H1 (cell line): ENCODE measurements around the gene UBE2D3. TPM values are rescaled to one million over a fixed set of nuclear protein-coding genes. Genes with fewer than 3 reads are reported as not detected.
"Not testable (repeated sequence)": the region's sequence is repeated elsewhere in the genome, so short reads cannot be mapped to it uniquely, and the experiment has no call there.

ENCODE experiments used
- CTCF ChIA-PET: fragments of 300-600 bp; sonication (Branson Sonifier 250); formaldehyde crosslinking; loops from one replicate; lab custom pipeline; 2021; ENCODE audit not compliant: partially characterized antibody; lab: Charles Lee
- POLR2A ChIA-PET: fragments of 300-600 bp; sonication (Branson Sonifier 250); formaldehyde crosslinking; loops from one replicate; lab custom pipeline; 2021; ENCODE audit warnings: inconsistent platforms; ENCODE audit not compliant: partially characterized antibody; lab: Charles Lee
- DNase-seq, 2 experiments: peaks; one replicate each; pipeline versions ENCODE4 v3.0.0 to v3.0.0-alpha.2; 2010 to 2022; ENCODE audit warnings: low spot score in 2 of 2, low read depth in 1 of 2, mixed read lengths in 1 of 2
- FAIRE-seq: peaks from 2 replicates; lab custom pipeline; 2011; peaks lifted over from hg19 to GRCh38; lab: Jason Lieb, UNC
- H2AFZ ChIP-seq: 2 replicates; pipeline ENCODE4 v1.8.1; 2012; ENCODE audit warnings: low read length, inconsistent platforms
- H2AK5ac ChIP-seq: 2 replicates; pipeline ENCODE4 v1.6.1; 2013; ENCODE audit warnings: low read depth, low read length
- H2BK120ac ChIP-seq: replicated peaks from 2 replicates; pipeline ENCODE3; 2013; ENCODE audit warnings: low read depth, low read length, inconsistent platforms
- H2BK12ac ChIP-seq: 2 replicates; pipeline ENCODE4 v1.6.1; 2013; ENCODE audit warnings: low read depth, low read length
- H2BK15ac ChIP-seq: 2 replicates; pipeline ENCODE4 v1.6.1; 2013; ENCODE audit warnings: low read length
- H2BK20ac ChIP-seq: 2 replicates; pipeline ENCODE4 v1.6.1; 2013; ENCODE audit warnings: low read length
- H2BK5ac ChIP-seq: 2 replicates; pipeline ENCODE4 v1.6.1; 2013; ENCODE audit warnings: low read depth, low read length
- H3K14ac ChIP-seq: 2 replicates; pipeline ENCODE4 v1.6.1; 2013; ENCODE audit warnings: inconsistent platforms; ENCODE audit not compliant: insufficient read length
- H3K18ac ChIP-seq: 2 replicates; pipeline ENCODE4 v1.6.1; 2013; ENCODE audit warnings: low read length; ENCODE audit errors: extremely low read depth
- H3K23ac ChIP-seq: 2 replicates; pipeline ENCODE4 v1.6.1; 2013; ENCODE audit warnings: inconsistent platforms; ENCODE audit not compliant: insufficient read length
- H3K23me2 ChIP-seq: 2 replicates; pipeline ENCODE4 v1.6.1; 2013; ENCODE audit warnings: low read depth, low read length
- H3K27ac ChIP-seq: 2 replicates; pipeline ENCODE4 v1.6.1; 2011; ENCODE audit warnings: low read depth, low read length, inconsistent platforms
- H3K27me3 ChIP-seq, 4 experiments: replicated peaks in 1 of 4; 1 replicate in 1 of 4; 2 replicates in 3 of 4; pipeline versions ENCODE4 v1.6.1 to v1.8.1; 2011 to 2013; ENCODE audit warnings: low read length in 3 of 4, mild to moderate bottlenecking in 3 of 4, inconsistent platforms in 2 of 4, mixed read lengths in 2 of 4, moderate library complexity in 1 of 4; ENCODE audit not compliant: control insufficient read depth in 3 of 4, insufficient read depth in 3 of 4; ENCODE audit errors: extremely low read depth in 1 of 4
- H3K36me3 ChIP-seq, 4 experiments: 2 replicates each; pipeline versions ENCODE4 v1.6.1 to v1.8.1; 2011 to 2013; ENCODE audit warnings: mild to moderate bottlenecking in 4 of 4, low read length in 3 of 4, moderate library complexity in 2 of 4, control low read depth in 1 of 4, inconsistent platforms in 1 of 4; ENCODE audit not compliant: insufficient read depth in 4 of 4, control insufficient read depth in 2 of 4
- H3K4ac ChIP-seq: replicated peaks from 2 replicates; pipeline ENCODE3; 2013; ENCODE audit warnings: low read length, low read depth, mixed read lengths, inconsistent platforms; ENCODE audit not compliant: insufficient read length
- H3K4me1 ChIP-seq, 4 experiments: replicated peaks in 1 of 4; 1 replicate in 1 of 4; 2 replicates in 3 of 4; pipeline versions ENCODE4 v1.6.1 to v1.8.1; 2011 to 2013; ENCODE audit warnings: low read length in 3 of 4, inconsistent platforms in 2 of 4, mixed read lengths in 1 of 4; ENCODE audit not compliant: insufficient read depth in 4 of 4, control insufficient read depth in 3 of 4
- H3K4me2 ChIP-seq, 2 experiments: 2 replicates each; pipeline versions ENCODE4 v1.6.1 to v1.8.1; 2011 to 2013; ENCODE audit warnings: low read depth in 2 of 2, low read length in 2 of 2, control low read depth in 1 of 2, inconsistent platforms in 1 of 2, mild to moderate bottlenecking in 1 of 2; ENCODE audit not compliant: insufficient read depth in 1 of 2
- H3K4me3 ChIP-seq, 4 experiments: fragments of 200-600, 300-600 bp in 1 of 4; sonication (generic), shearing (Covaris generic), sonication (Bioruptor Twin) in 1 of 4; 2 replicates each; pipeline versions ENCODE4 v1.5.1 to v1.8.1; 2011 to 2016; ENCODE audit warnings: low read length in 4 of 4, low read depth in 3 of 4, control low read depth in 2 of 4, inconsistent platforms in 2 of 4, mild to moderate bottlenecking in 2 of 4, mixed read lengths in 1 of 4, moderate library complexity in 1 of 4; ENCODE audit not compliant: insufficient read depth in 2 of 4; ENCODE audit errors: extremely low read depth in 1 of 4
- H3K56ac ChIP-seq: replicated peaks from 2 replicates; pipeline ENCODE3; 2013; ENCODE audit warnings: low read depth, mild to moderate bottlenecking, mixed read lengths, low read length, inconsistent platforms; ENCODE audit not compliant: insufficient read length
- H3K79me1 ChIP-seq: 2 replicates; pipeline ENCODE4 v1.6.1; 2013; ENCODE audit warnings: low read depth, low read length, control low read depth
- H3K79me2 ChIP-seq, 2 experiments: 2 replicates each; pipeline versions ENCODE4 v1.6.1 to v1.8.1; 2012 to 2013; ENCODE audit warnings: low read length in 2 of 2, mild to moderate bottlenecking in 2 of 2, inconsistent platforms in 1 of 2; ENCODE audit not compliant: insufficient read depth in 2 of 2, control insufficient read depth in 1 of 2
- H3K9ac ChIP-seq, 4 experiments: replicated peaks in 1 of 4; 1 replicate in 1 of 4; 2 replicates in 3 of 4; pipeline versions ENCODE4 v1.6.1 to v1.8.1; 2011 to 2013; ENCODE audit warnings: low read depth in 3 of 4, low read length in 3 of 4, control low read depth in 2 of 4, mild to moderate bottlenecking in 2 of 4, moderate library complexity in 2 of 4, inconsistent platforms in 1 of 4; ENCODE audit errors: extremely low read depth in 1 of 4
- H3K9me3 ChIP-seq, 2 experiments: 2 replicates each; pipeline versions ENCODE4 v1.6.1 to v1.8.1; 2012 to 2013; ENCODE audit warnings: mild to moderate bottlenecking in 2 of 2, moderate library complexity in 2 of 2, control low read depth in 1 of 2, inconsistent platforms in 1 of 2, low read depth in 1 of 2, low read length in 1 of 2, mixed read lengths in 1 of 2; ENCODE audit not compliant: insufficient read depth in 2 of 2
- H4K20me1 ChIP-seq, 2 experiments: replicated peaks in 1 of 2; 2 replicates each; pipeline versions ENCODE3 to v1.8.1; 2011 to 2013; ENCODE audit warnings: inconsistent platforms in 2 of 2, low read length in 2 of 2, mild to moderate bottlenecking in 1 of 2; ENCODE audit not compliant: insufficient read depth in 2 of 2, control insufficient read depth in 1 of 2
- H4K5ac ChIP-seq: 2 replicates; pipeline ENCODE4 v1.6.1; 2013; ENCODE audit warnings: low read length, low read depth, mixed read lengths, inconsistent platforms; ENCODE audit not compliant: insufficient read length
- H4K8ac ChIP-seq: 2 replicates; pipeline ENCODE4 v1.8.0; 2013; ENCODE audit warnings: mild to moderate bottlenecking, moderate library complexity, low read length, inconsistent platforms; ENCODE audit not compliant: insufficient read depth; ENCODE audit errors: extremely low read depth
- H4K91ac ChIP-seq: replicated peaks from 2 replicates; pipeline ENCODE3; 2013; ENCODE audit warnings: low read length, mixed read lengths, inconsistent platforms; ENCODE audit not compliant: insufficient read length
- CBX5 ChIP-seq: fragments of 300-800, 300-1000 bp; sonication (generic); IDR thresholded peaks from 2 replicates; pipeline ENCODE4 v1.7.1; 2016; ENCODE audit warnings: antibody characterized with exemption, low read length, low read depth
- NANOG ChIP-seq: IDR thresholded peaks from 2 replicates; pipeline ENCODE4 v1.6.1; 2011; ENCODE audit warnings: low read length, low read depth, mild to moderate bottlenecking, inconsistent platforms; ENCODE audit not compliant: insufficient read depth, poor library complexity, severe bottlenecking
- SIX5 ChIP-seq: IDR thresholded peaks from 2 replicates; pipeline ENCODE4 v1.6.1; 2011; ENCODE audit warnings: mild to moderate bottlenecking, low read depth, low read length
- SP4 ChIP-seq: IDR thresholded peaks from 2 replicates; pipeline ENCODE4 v1.6.1; 2012; ENCODE audit warnings: low read length, inconsistent platforms
- YY1 ChIP-seq: IDR thresholded peaks from 2 replicates; pipeline ENCODE4 v1.6.1; 2011; ENCODE audit warnings: low read depth, mild to moderate bottlenecking, low read length
- WGBS, 2 experiments: shearing (Covaris generic) in 1 of 2; methylation state at CpG; one replicate each; pipeline versions ENCODE4 v1.1.6 to v1.1.7; 2013 to 2015; ENCODE audit warnings: low lambda C conversion rate in 2 of 2, mixed read lengths in 2 of 2, inconsistent platforms in 1 of 2, low coverage in 1 of 2, missing lambda C conversion rate in 1 of 2; ENCODE audit not compliant: insufficient replicate concordance in 2 of 2, insufficient coverage in 1 of 2, insufficient read length in 1 of 2; ENCODE audit errors: extremely low coverage in 1 of 2, missing lambda C conversion rate in 1 of 2; 5-methylcytosine and 5-hydroxymethylcytosine counted together
- polyA plus RNA-seq, 7 experiments: library from polyadenylated mRNA; depleted of rRNA in 3 of 7; stranded (reverse) in 5 of 7; unstranded in 2 of 7; fragments of >200 nt in 5 of 7; fragments of 200-250 nt in 2 of 7; gene quantifications; 1 replicate in 5 of 7; 2 replicates in 1 of 7; 4 replicates in 1 of 7; pipeline versions ENCODE4 v1.2.1 to v1.2.3, GENCODE V29; 2011 to 2013; ENCODE audit warnings: missing spikeins in 2 of 7, mixed read lengths in 2 of 7
- total RNA-seq: library from RNA; stranded (reverse); fragmentation: NEBNext Ultra II Directional; extraction: Animal tissue kit (Norgen Biotek cat#: 25700); gene quantifications from 2 replicates; pipeline ENCODE4 v1.2.1, GENCODE V29; 2021

The UBE2D3 gene
- total and polyA plus RNA-seq, 2 of the 8 experiments (the other 6 are each of a cell fraction or from before 2014, with no cell fraction given): 396 to 544 TPM

- TF ChIP-seq SP4 (no peak), NANOG (no peak), YY1 (no peak), CBX5 (no peak), SIX5 (no peak)
- TF ChIP-seq, all 59 proteins: peak for 0
These were observed 40.2 kb upstream of the UBE2D3 start (continued) for GRCh38 chr4:102867278-102868152.

- H3K27me3 ChIP-seq, H4K91ac ChIP-seq: not testable (repeated sequence)
These were observed 38.0 kb upstream of the UBE2D3 start for GRCh38 chr4:102865327-102865726.

More at GRCh38 chr4:102865327-102865726, 38.0 kb upstream of the UBE2D3 start:
- H2BK20ac ChIP-seq, H3K36me3 ChIP-seq, H3K9me3 ChIP-seq, H2BK120ac ChIP-seq, H2AK5ac ChIP-seq, H3K27ac ChIP-seq, H4K8ac ChIP-seq, H3K23me2 ChIP-seq, H3K79me1 ChIP-seq, H2AFZ ChIP-seq, H3K4ac ChIP-seq, H4K20me1 ChIP-seq, H4K5ac ChIP-seq, DNase-seq, H3K4me3 ChIP-seq, H3K9ac ChIP-seq, H2BK5ac ChIP-seq, H3K14ac ChIP-seq, H3K4me2 ChIP-seq, H2BK12ac ChIP-seq, H3K23ac ChIP-seq, H3K18ac ChIP-seq, H3K56ac ChIP-seq, FAIRE-seq, H2BK15ac ChIP-seq, H3K4me1 ChIP-seq: not testable (repeated sequence)
- POLR2A ChIA-PET: interaction anchor here (5.4 kb wide), 1 partner anchor 39 kb away, joined by 127 read pairs; the partner anchor contains the start of gene UBE2D3
- WGBS, 2 experiments: 93% methylated on average over 5 of the region's 5 CpGs; no CpG with 5 or more reads in 1 of the 2 experiments
- CTCF ChIA-PET: interaction anchor here (0.6 kb wide), 1 partner anchor 10 kb away, joined by 3 read pairs; no protein-coding TSS in a partner anchor
- peaks cover 0 to 59% of the 10 kb centered on the region in 2 experiments; a peak in 2 of 4 replicates for H3K79me2 ChIP-seq
